WERI-Rb-1 (cell line): ENCODE data around the gene GFOD2.

Experiments used
- DNase-seq: peaks from one replicate; pipeline ENCODE4 v3.0.0-alpha.2; 2020
- H3K27ac ChIP-seq: fragments of 250-450 bp; sonication (Bioruptor Pico); 2 replicates; pipeline ENCODE4 v1.5.1; 2020; ENCODE audit warnings: mild to moderate bottlenecking, moderate library complexity
- H3K27me3 ChIP-seq: fragments of 250-450 bp; sonication (Bioruptor Pico); 2 replicates; pipeline ENCODE4 v1.5.1; 2021; ENCODE audit warnings: mild to moderate bottlenecking, low read depth, moderate library complexity; ENCODE audit not compliant: insufficient read depth, severe bottlenecking
- H3K36me3 ChIP-seq: fragments of 250-450 bp; sonication (Bioruptor Pico); 2 replicates; pipeline ENCODE4 v1.5.1; 2020; ENCODE audit warnings: mild to moderate bottlenecking, moderate library complexity
- H3K4me3 ChIP-seq: 2 replicates; pipeline ENCODE4 v1.5.1; 2011; ENCODE audit warnings: low read depth, mild to moderate bottlenecking, control low read depth, low read length
- H3K9me3 ChIP-seq: fragments of 250-450 bp; sonication (Bioruptor Pico); 2 replicates; pipeline ENCODE4 v1.5.1; 2021; ENCODE audit warnings: mild to moderate bottlenecking, moderate library complexity; ENCODE audit not compliant: severe bottlenecking
- TF ChIP-seq, protein P1 (sequence below): IDR thresholded peaks from 2 replicates; pipeline ENCODE4 v1.5.1; 2011; ENCODE audit warnings: low read depth, mild to moderate bottlenecking, control low read depth, inconsistent platforms, low read length

The GFOD2 gene

DNA sequence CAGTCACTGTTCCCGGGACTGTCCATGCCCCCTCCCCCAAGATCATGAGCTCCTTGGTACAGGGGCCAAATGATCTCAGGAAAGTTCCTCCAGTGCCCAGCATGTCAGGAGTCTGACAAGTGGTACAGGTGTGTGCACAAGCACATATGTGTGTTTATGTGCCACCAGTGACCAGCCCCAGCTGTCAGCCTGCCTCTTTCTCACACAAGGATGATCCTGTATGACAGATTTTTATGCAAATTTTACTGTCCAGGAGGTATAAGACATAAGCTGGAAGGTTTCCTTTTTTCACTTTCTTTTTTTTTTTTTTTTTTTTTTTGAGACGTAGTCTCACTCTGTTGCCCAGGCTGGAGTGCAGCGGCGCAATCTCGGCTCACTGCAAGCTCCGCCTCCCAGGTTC lies 31.4 kb upstream of the GFOD2 start:
- DNase-seq = no peak
- Histone ChIP-seq H3K27me3 (no peaks in the 10 kb centered on the region), H3K9me3 (no peaks in the 10 kb centered on the region), H3K27ac (no peak overlapping the region), H3K4me3 (no peak overlapping the region), H3K36me3 (peaks cover 9% of the 10 kb centered on the region)
- TF ChIP-seq, protein P1, sequence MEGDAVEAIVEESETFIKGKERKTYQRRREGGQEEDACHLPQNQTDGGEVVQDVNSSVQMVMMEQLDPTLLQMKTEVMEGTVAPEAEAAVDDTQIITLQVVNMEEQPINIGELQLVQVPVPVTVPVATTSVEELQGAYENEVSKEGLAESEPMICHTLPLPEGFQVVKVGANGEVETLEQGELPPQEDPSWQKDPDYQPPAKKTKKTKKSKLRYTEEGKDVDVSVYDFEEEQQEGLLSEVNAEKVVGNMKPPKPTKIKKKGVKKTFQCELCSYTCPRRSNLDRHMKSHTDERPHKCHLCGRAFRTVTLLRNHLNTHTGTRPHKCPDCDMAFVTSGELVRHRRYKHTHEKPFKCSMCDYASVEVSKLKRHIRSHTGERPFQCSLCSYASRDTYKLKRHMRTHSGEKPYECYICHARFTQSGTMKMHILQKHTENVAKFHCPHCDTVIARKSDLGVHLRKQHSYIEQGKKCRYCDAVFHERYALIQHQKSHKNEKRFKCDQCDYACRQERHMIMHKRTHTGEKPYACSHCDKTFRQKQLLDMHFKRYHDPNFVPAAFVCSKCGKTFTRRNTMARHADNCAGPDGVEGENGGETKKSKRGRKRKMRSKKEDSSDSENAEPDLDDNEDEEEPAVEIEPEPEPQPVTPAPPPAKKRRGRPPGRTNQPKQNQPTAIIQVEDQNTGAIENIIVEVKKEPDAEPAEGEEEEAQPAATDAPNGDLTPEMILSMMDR = no peak

DNA sequence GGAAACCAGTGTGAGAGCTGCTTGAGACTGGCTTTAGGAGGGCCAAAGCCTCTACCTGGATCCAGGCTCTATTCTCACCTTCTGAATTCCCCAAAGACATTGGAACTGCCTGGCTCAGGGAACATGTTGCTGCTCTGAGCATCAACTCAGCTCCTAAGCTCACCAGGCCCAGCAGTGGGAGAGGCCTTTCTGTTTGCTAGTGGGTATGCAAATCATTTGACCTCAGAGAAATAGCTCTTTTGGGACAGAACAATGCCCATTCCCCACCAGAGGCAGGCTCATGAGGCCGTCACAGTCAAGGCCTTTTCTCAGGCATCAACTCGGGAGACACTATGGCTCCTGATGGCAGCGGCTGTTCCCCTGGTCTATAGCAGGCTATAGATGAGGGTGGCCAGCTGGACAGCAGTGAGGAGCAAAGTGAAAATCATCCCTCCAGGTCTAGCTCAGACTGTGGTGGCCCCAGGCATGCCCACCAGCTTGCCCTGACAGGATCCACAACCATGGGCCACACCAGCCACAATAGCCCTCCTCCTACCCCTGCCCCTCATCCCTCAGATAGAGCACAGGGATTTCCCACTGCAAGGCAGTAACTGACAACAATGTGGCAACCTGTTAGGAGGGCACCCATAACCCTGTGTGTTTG lies 30.4 kb upstream of the GFOD2 start:
- no peaks in the 10 kb centered on the region for H3K27me3 ChIP-seq

DNA sequence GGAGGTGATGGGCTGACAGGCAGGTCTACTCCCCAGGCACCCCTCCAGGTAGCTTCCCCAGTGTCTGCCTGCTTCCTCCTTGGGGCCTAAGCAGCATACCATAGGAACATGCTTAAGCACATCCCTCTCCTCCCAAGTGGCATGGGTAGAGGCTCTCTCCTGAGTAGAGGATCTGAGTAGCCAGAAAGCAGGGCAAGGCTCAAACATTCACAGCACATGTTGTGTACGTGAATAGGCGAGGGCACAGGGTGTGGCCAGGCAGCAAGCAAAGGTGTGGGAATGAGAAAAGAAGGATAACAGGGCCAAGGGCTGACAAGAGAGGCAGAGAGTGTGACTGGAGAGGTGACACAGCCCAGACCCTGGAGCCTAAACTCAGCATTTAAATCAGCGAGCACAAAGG lies 29.7 kb upstream of the GFOD2 start:
- Histone ChIP-seq H3K36me3 (peaks cover 10% of the 10 kb centered on the region), H3K9me3 (no peaks in the 10 kb centered on the region), H3K4me3 (no peak overlapping the region), H3K27me3 (no peaks in the 10 kb centered on the region), H3K27ac (no peak overlapping the region)
- TF ChIP-seq, protein P1 = no peak
- no peak for DNase-seq

More for the DNA sequence above, 30.4 kb upstream of the GFOD2 start:
- no peaks in the 10 kb centered on the region for H3K9me3 ChIP-seq
- H3K36me3 ChIP-seq = peaks cover 8% of the 10 kb centered on the region
- DNase-seq = no peak
- no peak overlapping the region for H3K27ac ChIP-seq
- TF ChIP-seq, protein P1 = no peak
- H3K4me3 ChIP-seq = no peak overlapping the region

DNA sequence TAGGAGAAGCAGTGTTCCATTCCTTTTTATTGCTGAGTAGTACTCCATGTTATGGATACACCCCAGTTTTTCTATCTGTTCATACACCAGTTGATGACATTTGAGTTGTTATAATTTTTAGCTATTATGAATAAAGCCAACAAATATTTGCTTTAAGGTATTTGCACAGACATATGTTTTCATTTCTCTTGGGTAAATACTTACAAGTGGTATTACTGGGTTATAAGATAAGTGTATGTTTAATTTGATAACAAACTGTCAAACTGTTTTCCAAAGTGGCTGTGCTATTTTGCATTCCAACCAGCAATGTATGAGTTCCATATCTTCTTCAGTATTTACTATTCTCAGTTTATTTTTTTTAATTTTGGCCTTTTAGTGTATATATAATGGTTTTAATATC lies 27.7 kb upstream of the GFOD2 start:
- no peak overlapping the region for H3K4me3 ChIP-seq
- peaks cover 24% of the 10 kb centered on the region for H3K36me3 ChIP-seq
- DNase-seq = no peak
- no peaks in the 10 kb centered on the region for H3K27me3 ChIP-seq
- TF ChIP-seq, protein P1 = no peak
- no peak overlapping the region for H3K27ac ChIP-seq
- H3K9me3 ChIP-seq = no peaks in the 10 kb centered on the region

DNA sequence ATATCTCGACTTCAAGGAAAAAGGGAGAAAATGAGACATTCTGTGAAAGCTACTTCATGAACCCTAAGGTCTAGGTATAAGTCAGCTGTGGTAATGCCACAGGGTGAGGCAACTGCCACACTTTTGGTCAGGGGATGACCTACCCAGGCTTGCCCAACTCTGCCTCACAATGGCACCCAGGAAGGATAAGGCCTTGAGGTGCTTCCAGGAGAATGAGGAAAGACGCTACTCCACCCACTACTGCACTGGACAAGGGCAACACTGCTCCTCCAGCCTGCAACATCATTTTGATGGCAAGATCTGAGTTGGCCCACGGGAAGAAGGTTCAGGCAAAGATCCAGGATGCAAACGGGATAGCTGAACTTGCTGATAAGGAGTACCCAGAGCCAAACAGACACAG lies 22.0 kb upstream of the GFOD2 start:
- H3K36me3 ChIP-seq = peaks cover 51% of the 10 kb centered on the region
- H3K27ac ChIP-seq = no peak overlapping the region
- TF ChIP-seq, protein P1 = no peak
- no peak overlapping the region for H3K4me3 ChIP-seq
- H3K27me3 ChIP-seq = no peaks in the 10 kb centered on the region
- no peaks in the 10 kb centered on the region for H3K9me3 ChIP-seq
- DNase-seq = no peak

DNA sequence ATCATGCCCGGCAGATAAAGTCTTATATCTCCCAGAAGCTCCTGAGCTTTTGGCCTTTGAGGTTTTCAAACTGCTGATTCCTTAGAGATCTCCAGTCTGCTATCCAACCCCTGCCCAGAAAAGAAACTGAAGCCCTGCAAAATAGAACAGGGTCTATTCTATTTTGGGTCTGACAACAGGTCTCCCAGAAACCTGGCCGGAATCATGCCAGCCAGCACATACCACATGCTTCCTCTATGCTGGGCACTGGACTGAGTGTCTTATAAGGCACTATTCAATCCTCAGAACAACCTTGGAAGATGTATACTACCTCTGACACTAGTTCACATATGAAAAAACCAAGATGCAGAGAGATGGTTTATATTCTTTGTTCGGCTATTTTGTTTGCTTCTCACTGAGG lies 21.3 kb upstream of the GFOD2 start:
- TF ChIP-seq, protein P1 = no peak
- Histone ChIP-seq H3K36me3 (peaks cover 51% of the 10 kb centered on the region), H3K4me3 (no peak overlapping the region), H3K27ac (peak overlapping the region; percentile 32), H3K27me3 (no peaks in the 10 kb centered on the region), H3K9me3 (no peaks in the 10 kb centered on the region)
- no peak for DNase-seq
